GM12878 (cell line): ENCODE data around the gene POLR1G. TPM values are rescaled to one million over a fixed set of nuclear protein-coding genes. Genes with fewer than 3 reads are reported as not detected.

Experiments
- ATAC-seq: fragments of 200-7000 bp; cut with Tn5 transposase; 3 replicates; pipeline ENCODE4 v1.9.1; 2020; ENCODE audit warnings: mild to moderate bottlenecking, moderate library complexity
- BruUV-seq: library from RNA; stranded (reverse); fragments of 400-500 nt; replicated peaks from 2 replicates; lab custom pipeline; 2021; lab: Mats Ljungman, UMichigan
- CTCF ChIA-PET: fragments of 300-600 bp; sonication (Branson Sonifier 250); formaldehyde crosslinking; extraction: SDS; loops from one replicate; lab custom pipeline; 2021; ENCODE audit warnings: inconsistent platforms; lab: Yijun Ruan, JAX
- POLR2A ChIA-PET: fragments of 350-600 bp; formaldehyde crosslinking; extraction: SDS; loops from one replicate; lab custom pipeline; 2021; ENCODE audit warnings: inconsistent platforms; lab: Charles Lee
- RAD21 ChIA-PET: fragments of 300-600 bp; sonication (Branson Sonifier 250); formaldehyde crosslinking; loops from one replicate; lab custom pipeline; 2023; ENCODE audit warnings: antibody characterized with exemption; ENCODE audit not compliant: unreplicated experiment; lab: Charles Lee
- SMC1A ChIA-PET: fragments of 300-600 bp; sonication (Branson Sonifier 250); formaldehyde crosslinking; loops from one replicate; lab custom pipeline; 2023; ENCODE audit not compliant: unreplicated experiment, uncharacterized antibody; lab: Charles Lee
- DNase-seq: peaks from one replicate; pipeline ENCODE4 v3.0.0-alpha.2; 2011; ENCODE audit warnings: low read depth, low spot score
- FAIRE-seq: peaks from 3 replicates; lab custom pipeline; 2011; peaks lifted over from hg19 to GRCh38; lab: Jason Lieb, UNC
- H2AFZ ChIP-seq: 2 replicates; pipeline ENCODE4 v1.6.0; 2011; ENCODE audit warnings: low read depth, low read length, control low read depth; ENCODE audit not compliant: control insufficient read depth
- H3K27ac ChIP-seq: 2 replicates; pipeline ENCODE4 v1.5.1; 2011; ENCODE audit warnings: control low read depth; ENCODE audit not compliant: control insufficient read depth, insufficient read depth
- H3K27me3 ChIP-seq, 2 experiments: replicated peaks in 1 of 2; 2 replicates each; pipeline versions ENCODE4 v1.6.0 to v1.6.1; 2011; ENCODE audit warnings: low read length in 1 of 2; ENCODE audit not compliant: control insufficient read depth in 2 of 2, insufficient read depth in 2 of 2
- H3K36me3 ChIP-seq, 2 experiments: 2 replicates each; pipeline ENCODE4 v1.5.1; 2011; ENCODE audit warnings: low read length in 1 of 2; ENCODE audit not compliant: control insufficient read depth in 2 of 2, insufficient read depth in 2 of 2
- H3K4me1 ChIP-seq: 2 replicates; pipeline ENCODE4 v1.6.1; 2011; ENCODE audit warnings: mild to moderate bottlenecking, low read length, moderate library complexity, mixed read lengths; ENCODE audit not compliant: control insufficient read depth, insufficient read depth
- H3K4me2 ChIP-seq: 2 replicates; pipeline ENCODE4 v1.6.0; 2011; ENCODE audit warnings: control low read depth; ENCODE audit not compliant: control insufficient read depth, insufficient read depth
- H3K4me3 ChIP-seq: fragments of 200-600 bp; sonication (generic); 2 replicates; pipeline ENCODE4 v1.5.1; 2016
- H3K79me2 ChIP-seq: 2 replicates; pipeline ENCODE4 v1.6.0; 2011; ENCODE audit warnings: low read length; ENCODE audit not compliant: control insufficient read depth, insufficient read depth
- H3K9ac ChIP-seq: 2 replicates; pipeline ENCODE4 v1.8.0; 2011; ENCODE audit warnings: low read length, control low read depth, mixed read lengths; ENCODE audit not compliant: control insufficient read depth, insufficient read depth
- H3K9me3 ChIP-seq: replicated peaks from 3 replicates; pipeline ENCODE4 v1.5.1; 2011; ENCODE audit warnings: mild to moderate bottlenecking, low read length; ENCODE audit not compliant: control insufficient read depth, insufficient read depth
- H4K20me1 ChIP-seq: 2 replicates; pipeline ENCODE4 v1.6.0; 2011; ENCODE audit not compliant: control insufficient read depth, insufficient read depth
- BHLHE40 ChIP-seq, 2 experiments: fragments of 450-650 bp in 1 of 2; IDR thresholded peaks; 2 replicates each; pipeline ENCODE4 v1.6.1; 2011 to 2017; ENCODE audit warnings: low read depth in 2 of 2, borderline replicate concordance in 1 of 2, improper control_type of control experiment in 1 of 2, low read length in 1 of 2, mild to moderate bottlenecking in 1 of 2
- CHD1 ChIP-seq: IDR thresholded peaks from 2 replicates; pipeline ENCODE4 v1.6.1; 2012; ENCODE audit warnings: low read depth, low read length, improper control_type of control experiment
- CREB1 ChIP-seq: IDR thresholded peaks from 2 replicates; pipeline ENCODE4 v1.6.1; 2012; ENCODE audit warnings: low read depth, mild to moderate bottlenecking, inconsistent platforms
- EED ChIP-seq: sonication (generic); IDR thresholded peaks from 2 replicates; pipeline ENCODE4 v1.6.1; 2016; ENCODE audit warnings: antibody characterized with exemption, low read depth
- HDGF ChIP-seq: fragments of 450-650 bp; IDR thresholded peaks from 2 replicates; pipeline ENCODE4 v1.6.1; 2016; ENCODE audit warnings: antibody characterized with exemption
- MEF2B ChIP-seq: fragments of 450-650 bp; IDR thresholded peaks from 2 replicates; pipeline ENCODE4 v1.6.1; 2018; ENCODE audit warnings: mild to moderate bottlenecking, moderate library complexity; ENCODE audit not compliant: partially characterized antibody, poor library complexity, severe bottlenecking
- MYC ChIP-seq: IDR thresholded peaks from 2 replicates; pipeline ENCODE4 v1.6.1; 2011; ENCODE audit warnings: mild to moderate bottlenecking, low read length, moderate library complexity, inconsistent platforms; ENCODE audit not compliant: insufficient read depth, insufficient replicate concordance, insufficient read length, severe bottlenecking
- NBN ChIP-seq: fragments of 450-650 bp; IDR thresholded peaks from 2 replicates; pipeline ENCODE4 v1.6.1; 2016
- POLR2A ChIP-seq: IDR thresholded peaks from 2 replicates; pipeline ENCODE4 v1.6.1; 2011; ENCODE audit warnings: low read depth, mild to moderate bottlenecking, low read length
- RCOR1 ChIP-seq: conservative IDR thresholded peaks from 2 replicates; pipeline ENCODE4 v1.6.1; 2012; ENCODE audit warnings: low read depth, low read length, improper control_type of control experiment
- RUNX3 ChIP-seq: IDR thresholded peaks from 2 replicates; pipeline ENCODE4 v1.6.1; 2012; ENCODE audit warnings: low read length, inconsistent platforms
- SPI1 ChIP-seq: IDR thresholded peaks from 2 replicates; pipeline ENCODE4 v1.6.1; 2011; ENCODE audit warnings: low read depth, mild to moderate bottlenecking, low read length, moderate library complexity, borderline replicate concordance; ENCODE audit not compliant: insufficient read depth
- SREBF1 ChIP-seq: IDR thresholded peaks from 2 replicates; pipeline ENCODE4 v1.6.1; 2012; ENCODE audit warnings: mild to moderate bottlenecking, low read length
- SRF ChIP-seq, 2 experiments: IDR thresholded peaks; 2 replicates each; pipeline ENCODE4 v1.6.1; 2011; ENCODE audit warnings: low read depth in 2 of 2, low read length in 2 of 2, mild to moderate bottlenecking in 1 of 2, moderate library complexity in 1 of 2
- WRNIP1 ChIP-seq: IDR thresholded peaks from 2 replicates; pipeline ENCODE4 v1.6.1; 2011; ENCODE audit warnings: low read depth, low read length, improper control_type of control experiment, borderline replicate concordance
- ZNF217 ChIP-seq: fragments of 450-650 bp; IDR thresholded peaks from 2 replicates; pipeline ENCODE4 v1.6.1; 2017; ENCODE audit warnings: antibody characterized with exemption, mild to moderate bottlenecking
- ZNF622 ChIP-seq: fragments of 450-650 bp; IDR thresholded peaks from 2 replicates; pipeline ENCODE4 v1.6.1; 2017; ENCODE audit warnings: mild to moderate bottlenecking, inconsistent platforms
- WGBS: methylation state at CpG from one replicate; pipeline ENCODE4 v1.1.6; 2016; ENCODE audit warnings: low lambda C conversion rate; ENCODE audit not compliant: insufficient replicate concordance, insufficient coverage; ENCODE audit errors: missing lambda C conversion rate; 5-methylcytosine and 5-hydroxymethylcytosine counted together
- in situ Hi-C: fragments of 300-500 bp; cut with MboI; formaldehyde crosslinking; loops from 9 replicates; pipeline ENCODE4 v1.14.3; 2018; ENCODE audit warnings: mixed read lengths
- intact Hi-C: fragments of 100-400 bp; cut with micrococcal nuclease; formaldehyde crosslinking; loops from one replicate; pipeline ENCODE4 v1.14.2; 2022; ENCODE audit not compliant: unreplicated experiment
- polyA plus RNA-seq, 11 experiments: library from polyadenylated mRNA; depleted of rRNA in 4 of 11; unstranded in 6 of 11; stranded (reverse) in 5 of 11; fragments of >200 nt; fragmentation: Nextera tagmentation in 4 of 11; fragmentation: Illumina TruSeq in 1 of 11; extraction: Ambion mirVana in 4 of 11; extraction: Trizol in 1 of 11; gene quantifications; 1 replicate in 1 of 11; 2 replicates in 10 of 11; pipeline versions ENCODE4 v1.2.1 to v1.2.3, GENCODE V29; 2011 to 2016; ENCODE audit warnings: inconsistent platforms in 2 of 11, missing spikeins in 2 of 11, low read depth in 1 of 11
- total RNA-seq, 4 experiments: library from RNA; depleted of rRNA in 3 of 4; stranded (reverse); fragments of >200 nt in 3 of 4; fragmentation: Illumina TruSeq in 1 of 4; extraction: Trizol in 1 of 4; gene quantifications; 2 replicates each; pipeline versions ENCODE4 v1.2.1 to v1.2.3, GENCODE V29; 2013 to 2021
- TF ChIP-seq, protein P1 (sequence below): IDR thresholded peaks from 2 replicates; pipeline ENCODE4 v1.6.1; 2012; ENCODE audit warnings: low read length, inconsistent platforms
- TF ChIP-seq, protein P2 (sequence below): IDR thresholded peaks from 2 replicates; pipeline ENCODE4 v1.6.1; 2011; ENCODE audit warnings: borderline replicate concordance, low read depth, mild to moderate bottlenecking, moderate library complexity, low read length; ENCODE audit not compliant: insufficient read depth, poor library complexity, severe bottlenecking
- TF ChIP-seq, protein P3 (sequence below): IDR thresholded peaks from 2 replicates; pipeline ENCODE4 v1.6.1; 2011; ENCODE audit warnings: low read depth, low read length, improper control_type of control experiment, borderline replicate concordance

Gene POLR1G
- total and polyA plus RNA-seq, 10 of the 15 experiments (the other 5 are each of a cell fraction or from before 2014, with no cell fraction given), result 2.0 to 30.9 (median 20.5) TPM

DNA sequence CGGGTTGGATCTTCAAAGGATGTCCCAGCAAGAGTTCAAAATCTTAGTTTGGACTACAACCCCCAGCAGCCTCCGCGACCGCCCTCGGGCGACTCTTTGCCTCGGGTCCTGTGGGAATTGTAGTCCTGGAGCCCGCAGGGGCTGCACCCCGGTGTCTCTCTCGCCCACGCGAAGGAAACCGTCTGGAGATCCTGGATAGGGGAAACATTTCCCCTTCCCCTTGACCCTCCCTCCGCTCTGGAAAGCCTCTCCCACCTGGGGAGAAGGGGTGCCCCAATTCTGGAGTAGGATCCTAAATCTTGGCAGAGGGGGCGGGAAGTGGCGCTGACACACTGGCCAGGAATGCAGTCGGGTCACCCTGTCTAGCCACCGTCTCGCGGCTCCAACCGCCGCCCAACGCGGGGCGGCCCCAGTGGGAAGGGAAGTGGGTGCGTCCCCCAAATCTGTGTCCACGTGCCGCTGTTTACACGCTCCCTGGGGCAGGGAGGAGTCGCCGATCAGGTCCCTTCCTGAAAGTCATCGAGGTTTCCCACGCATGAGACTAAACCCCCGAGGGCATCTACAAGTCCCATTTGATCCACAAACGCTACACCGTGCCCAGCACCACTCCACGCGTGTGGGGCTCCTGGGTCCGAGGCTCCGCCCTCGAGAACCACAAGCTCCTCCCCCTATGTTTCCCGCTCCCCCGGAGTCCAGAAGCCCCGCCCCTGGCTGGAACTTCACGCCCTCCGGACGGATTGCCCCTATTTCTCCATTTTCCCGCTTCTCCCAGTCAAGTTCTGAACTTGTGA, 814 bp upstream of the POLR1G start:
- peaks cover 7% of the 10 kb centered on the region for H3K79me2 ChIP-seq
- H2AFZ ChIP-seq, result peak overlapping the region; percentile 95
- peak overlapping the region; percentile 98 for H3K4me3 ChIP-seq
- H3K4me2 ChIP-seq, result peak overlapping the region; percentile 96
- peak overlapping the region; percentile 89 for H3K27ac ChIP-seq
- H3K36me3 ChIP-seq, result peaks cover 0 to 1% of the 10 kb centered on the region in 2 experiments; a peak in 2 of 4 replicates
- WGBS, result under 1% methylated on average over 48 of the region's 48 CpGs
- DNase-seq, result peak; percentile 30
- SMC1A ChIA-PET, result interaction anchor here (0.6 to 6.2 kb wide), 4 partner anchors 73 to 110 kb away, joined by 3 to 55 read pairs (median 6); no protein-coding TSS in a partner anchor
- POLR2A ChIA-PET, result interaction anchor here (0.6 to 3.8 kb wide), 5 partner anchors 18 to 73 kb away, joined by 3 to 16 read pairs (median 3); partner anchors contain the start of gene ERCC1
- in situ Hi-C loops, result no loop called here
- H3K4me1 ChIP-seq, result peaks cover 4% of the 10 kb centered on the region
- no TSS peak for BruUV-seq
- H3K9me3 ChIP-seq, result no peaks in the 10 kb centered on the region
- H3K9ac ChIP-seq, result peak overlapping the region; percentile 76
- peak; percentile 49 for FAIRE-seq
- ATAC-seq, result peak; percentile 77
- CTCF ChIA-PET, result interaction anchor here (1.0 to 5.2 kb wide), 11 partner anchors 12 to 90 kb away, joined by 4 to 93 read pairs (median 13); no protein-coding TSS in a partner anchor
- no peaks in the 10 kb centered on the region for H4K20me1 ChIP-seq
- no peaks in the 10 kb centered on the region; a peak in 1 of 4 replicates for H3K27me3 ChIP-seq
- intact Hi-C loops, result loop anchor here (1.0 to 10.0 kb wide), 3 partner anchors 14 to 239 kb away; no protein-coding TSS in a partner anchor
- RAD21 ChIA-PET, result interaction anchor here (0.6 to 4.8 kb wide), 13 partner anchors 14 to 387 kb away, joined by 3 to 48 read pairs (median 3); partner anchors contain the start of genes DMWD and ERCC1
- no peak for TF ChIP-seq ZNF622
- TF ChIP-seq ZNF217, result no peak
- peak; percentile 8; the same call in 1 of the 2 replicates for TF ChIP-seq EED
- TF ChIP-seq SPI1, result peak; percentile 46; the same call in 1 of the 2 replicates
- TF ChIP-seq NBN, result peak; percentile 11; the same call in 1 of the 2 replicates
- peak; percentile 45; the same call in 1 of the 2 replicates for TF ChIP-seq POLR2A
- peak; percentile 38 for TF ChIP-seq MEF2B
- TF ChIP-seq BHLHE40 (IDR thresholded peaks at IDR 0.05; ENCODE audit: borderline replicate concordance in 1 of 2, low read depth in 2 of 2, low read length in 1 of 2), result peak; percentile 88 to 94
- TF ChIP-seq SREBF1, result peak; percentile 59; the same call in 1 of the 2 replicates
- TF ChIP-seq, protein P1, sequence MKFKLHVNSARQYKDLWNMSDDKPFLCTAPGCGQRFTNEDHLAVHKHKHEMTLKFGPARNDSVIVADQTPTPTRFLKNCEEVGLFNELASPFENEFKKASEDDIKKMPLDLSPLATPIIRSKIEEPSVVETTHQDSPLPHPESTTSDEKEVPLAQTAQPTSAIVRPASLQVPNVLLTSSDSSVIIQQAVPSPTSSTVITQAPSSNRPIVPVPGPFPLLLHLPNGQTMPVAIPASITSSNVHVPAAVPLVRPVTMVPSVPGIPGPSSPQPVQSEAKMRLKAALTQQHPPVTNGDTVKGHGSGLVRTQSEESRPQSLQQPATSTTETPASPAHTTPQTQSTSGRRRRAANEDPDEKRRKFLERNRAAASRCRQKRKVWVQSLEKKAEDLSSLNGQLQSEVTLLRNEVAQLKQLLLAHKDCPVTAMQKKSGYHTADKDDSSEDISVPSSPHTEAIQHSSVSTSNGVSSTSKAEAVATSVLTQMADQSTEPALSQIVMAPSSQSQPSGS, result no peak
- peak; percentile 71 for TF ChIP-seq CREB1
- no peak for TF ChIP-seq RCOR1
- TF ChIP-seq, protein P2, sequence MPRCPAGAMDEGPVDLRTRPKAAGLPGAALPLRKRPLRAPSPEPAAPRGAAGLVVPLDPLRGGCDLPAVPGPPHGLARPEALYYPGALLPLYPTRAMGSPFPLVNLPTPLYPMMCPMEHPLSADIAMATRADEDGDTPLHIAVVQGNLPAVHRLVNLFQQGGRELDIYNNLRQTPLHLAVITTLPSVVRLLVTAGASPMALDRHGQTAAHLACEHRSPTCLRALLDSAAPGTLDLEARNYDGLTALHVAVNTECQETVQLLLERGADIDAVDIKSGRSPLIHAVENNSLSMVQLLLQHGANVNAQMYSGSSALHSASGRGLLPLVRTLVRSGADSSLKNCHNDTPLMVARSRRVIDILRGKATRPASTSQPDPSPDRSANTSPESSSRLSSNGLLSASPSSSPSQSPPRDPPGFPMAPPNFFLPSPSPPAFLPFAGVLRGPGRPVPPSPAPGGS, result no peak
- TF ChIP-seq CHD1, result no peak
- no peak for TF ChIP-seq WRNIP1
- TF ChIP-seq SRF (IDR thresholded peaks at IDR 0.05; ENCODE audit: low read depth in 2 of 2, low read length in 2 of 2), result peak in 1 of 2 experiments; percentile 26; a peak in 1 of 4 replicates
- TF ChIP-seq MYC, result peak; percentile 69
- TF ChIP-seq HDGF, result peak; percentile 88; the same call in 1 of the 2 replicates
- TF ChIP-seq, protein P3, sequence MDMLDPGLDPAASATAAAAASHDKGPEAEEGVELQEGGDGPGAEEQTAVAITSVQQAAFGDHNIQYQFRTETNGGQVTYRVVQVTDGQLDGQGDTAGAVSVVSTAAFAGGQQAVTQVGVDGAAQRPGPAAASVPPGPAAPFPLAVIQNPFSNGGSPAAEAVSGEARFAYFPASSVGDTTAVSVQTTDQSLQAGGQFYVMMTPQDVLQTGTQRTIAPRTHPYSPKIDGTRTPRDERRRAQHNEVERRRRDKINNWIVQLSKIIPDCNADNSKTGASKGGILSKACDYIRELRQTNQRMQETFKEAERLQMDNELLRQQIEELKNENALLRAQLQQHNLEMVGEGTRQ, result no peak; the same call in 1 of the 2 replicates
- TF ChIP-seq RUNX3, result peak; percentile 59
